Aorta (tissue), 5 donors: ENCODE results near the gene GADD45B. TPM values are rescaled to one million over a fixed set of nuclear protein-coding genes. Genes with fewer than 3 reads are reported as not detected.
A peak's percentile ranks its signal among the peaks of the same experiment; 100 is the strongest.

ENCODE experiments used
- ATAC-seq: fragments of 200-7000 bp; cut with Tn5 transposase; one replicate; pipeline ENCODE4 v1.9.1; 2022; ENCODE audit warnings: moderate library complexity; ENCODE audit not compliant: low FRiP score
- DNase-seq, 2 donors: peaks; one replicate each; pipeline ENCODE4 v3.0.0-alpha.2; 2020
- H3K27ac ChIP-seq, 2 donors: one replicate each; pipeline ENCODE4 v1.5.1; 2013; ENCODE audit warnings: low read length in 2 of 2, mild to moderate bottlenecking in 2 of 2, moderate library complexity in 2 of 2, control low read depth in 1 of 2, inconsistent platforms in 1 of 2, low read depth in 1 of 2
- H3K27me3 ChIP-seq, 2 donors: one replicate each; pipeline ENCODE4 v1.6.1; 2013; ENCODE audit warnings: control low read depth in 1 of 2, low read length in 1 of 2, mild to moderate bottlenecking in 1 of 2, moderate library complexity in 1 of 2; ENCODE audit not compliant: insufficient read depth in 2 of 2, control insufficient read depth in 1 of 2
- H3K36me3 ChIP-seq, 2 donors: one replicate each; pipeline ENCODE4 v1.6.1; 2013; ENCODE audit warnings: control low read depth in 1 of 2, low read length in 1 of 2, mild to moderate bottlenecking in 1 of 2; ENCODE audit not compliant: insufficient read depth in 2 of 2, control insufficient read depth in 1 of 2
- H3K4me1 ChIP-seq, 2 donors: one replicate each; pipeline ENCODE4 v1.6.1; 2013; ENCODE audit warnings: low read length in 2 of 2, control low read depth in 1 of 2, mild to moderate bottlenecking in 1 of 2, moderate library complexity in 1 of 2; ENCODE audit not compliant: insufficient read depth in 2 of 2, control insufficient read depth in 1 of 2
- H3K4me3 ChIP-seq, 2 donors: one replicate each; pipeline ENCODE4 v1.5.1; 2013; ENCODE audit warnings: low read length in 2 of 2, control low read depth in 1 of 2, mild to moderate bottlenecking in 1 of 2
- H3K9me3 ChIP-seq: one replicate; pipeline ENCODE4 v1.6.1; 2013; ENCODE audit warnings: mild to moderate bottlenecking, low read length; ENCODE audit not compliant: control insufficient read depth
- WGBS, 2 donors: extraction: QIAGEN DNeasy Blood & Tissue Kit; methylation state at CpG; one replicate each; pipeline ENCODE4 v1.1.7; 2013; 5-methylcytosine and 5-hydroxymethylcytosine counted together
- intact Hi-C, 2 donors: fragments of 100-400 bp; cut with DNase I; formaldehyde crosslinking; loops; one replicate each; pipeline versions ENCODE4 v1.14.2 to v1.15.0; 2022
- polyA plus RNA-seq, 2 donors: library from polyadenylated mRNA; stranded (reverse); fragments of 200-250 nt; gene quantifications; one replicate each; pipeline ENCODE4 v1.2.3, GENCODE V29; 2013
- total RNA-seq, 2 donors: library from RNA; stranded (reverse); fragmentation: NEBNext Ultra II Directional; extraction: Animal tissue kit (Norgen Biotek cat#: 25700); gene quantifications; one replicate each; pipeline ENCODE4 v1.2.1, GENCODE V29; 2021
- donor health status: healthy with polysubstance abuse.
- donor health status: Bipolar disorder and iron deficiency.
- donor health status: DM: no; HTN: no; CAD: no.
- donor health status: DM: no; HTN: no; CAD: no.
- donor health status: DM: yes; HTN: yes; CAD: no.

GADD45B gene
- total and polyA plus RNA-seq, 4 donors, result 99.5 to 262 (median 156) TPM

DNA sequence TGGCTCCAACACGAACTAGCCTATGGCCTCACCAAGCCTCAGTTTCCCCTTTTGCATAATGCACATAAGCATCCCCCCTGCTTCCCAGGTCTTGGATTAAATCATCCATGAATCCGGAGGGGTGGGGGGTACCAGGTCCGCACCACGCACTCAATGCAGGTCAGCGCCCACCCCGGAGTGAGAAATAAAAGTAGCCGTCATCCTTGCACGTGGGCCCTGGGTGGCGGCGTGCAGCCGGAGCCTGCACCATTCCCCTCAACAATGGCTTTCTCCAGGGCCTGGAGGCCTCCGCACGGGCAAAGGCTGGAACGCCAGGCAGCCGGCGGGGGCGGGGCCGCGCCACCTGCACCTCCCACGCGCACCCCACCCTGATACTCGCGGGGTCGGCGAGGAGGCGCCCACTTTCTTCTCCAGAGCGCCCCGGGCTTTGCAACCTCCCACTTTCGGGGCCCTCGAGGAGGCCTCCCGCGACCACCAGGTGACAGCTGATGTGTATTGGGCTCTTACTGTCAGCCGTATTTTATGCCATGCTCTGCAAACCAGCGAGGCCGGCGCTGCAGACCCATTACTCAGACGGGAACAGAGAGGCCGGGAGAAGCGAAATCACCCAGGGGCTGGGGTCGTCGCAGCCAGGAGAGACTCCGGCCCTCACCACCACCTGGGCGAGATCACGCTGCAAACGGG, 767 bp upstream of the GADD45B start:
- intact Hi-C loops, result loop anchor here (1.0 to 2.0 kb wide), 3 partner anchors 104 to 136 kb away; no protein-coding TSS in a partner anchor
- H3K27ac ChIP-seq, result peak overlapping the region; percentile 62 to 95
- ATAC-seq (peak; percentile 55), DNase-seq (peak; percentile 78 to 86)
- H3K4me1 ChIP-seq, result no peaks in the 10 kb centered on the region
- no peaks in the 10 kb centered on the region for H3K9me3 ChIP-seq
- no peaks in the 10 kb centered on the region for H3K27me3 ChIP-seq
- H3K36me3 ChIP-seq, result no peaks in the 10 kb centered on the region
- peak overlapping the region; percentile 42 to 65 for H3K4me3 ChIP-seq
- 0% methylated on average over 45 of the region's 45 CpGs for WGBS, 2 donors

DNA sequence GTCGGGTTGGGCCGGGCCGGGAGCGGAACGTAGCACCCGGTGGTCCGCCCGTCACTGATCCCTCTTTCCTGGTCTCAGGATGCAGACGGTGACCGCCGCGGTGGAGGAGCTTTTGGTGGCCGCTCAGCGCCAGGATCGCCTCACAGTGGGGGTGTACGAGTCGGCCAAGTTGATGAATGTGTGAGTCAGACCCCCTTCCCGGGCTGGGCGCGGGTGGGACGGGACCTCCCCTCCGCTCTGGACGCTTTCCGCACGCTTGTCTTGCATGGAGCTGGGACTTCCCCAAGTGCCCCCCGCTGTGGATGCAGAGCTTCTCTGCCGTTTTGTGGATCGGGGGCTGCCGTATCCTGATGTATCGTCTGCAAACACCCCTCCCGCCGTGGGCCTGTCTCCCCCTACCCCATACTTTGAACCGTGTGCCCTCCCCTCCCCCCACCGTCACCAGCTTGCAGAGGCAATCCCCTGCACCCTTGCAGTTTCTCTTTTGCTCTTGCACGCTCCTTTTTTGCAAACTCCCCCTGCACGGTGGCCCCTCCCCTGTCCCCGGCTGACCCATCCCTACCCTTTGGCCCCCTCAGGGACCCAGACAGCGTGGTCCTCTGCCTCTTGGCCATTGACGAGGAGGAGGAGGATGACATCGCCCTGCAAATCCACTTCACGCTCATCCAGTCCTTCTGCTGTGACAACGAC, 669 bp downstream of the GADD45B start:
- peak; percentile 13 for ATAC-seq
- no peaks in the 10 kb centered on the region for H3K36me3 ChIP-seq
- peak; percentile 81 to 89 for DNase-seq
- H3K4me3 ChIP-seq, result peak overlapping the region; percentile 44 to 87
- intact Hi-C loops, result no loop called here
- WGBS, 2 donors, result 1% methylated on average over 41 to 42 of the region's 42 CpGs
- no peaks in the 10 kb centered on the region for H3K4me1 ChIP-seq
- no peaks in the 10 kb centered on the region for H3K9me3 ChIP-seq
- H3K27me3 ChIP-seq, result no peaks in the 10 kb centered on the region
- H3K27ac ChIP-seq, result peak overlapping the region; percentile 6 to 83

DNA sequence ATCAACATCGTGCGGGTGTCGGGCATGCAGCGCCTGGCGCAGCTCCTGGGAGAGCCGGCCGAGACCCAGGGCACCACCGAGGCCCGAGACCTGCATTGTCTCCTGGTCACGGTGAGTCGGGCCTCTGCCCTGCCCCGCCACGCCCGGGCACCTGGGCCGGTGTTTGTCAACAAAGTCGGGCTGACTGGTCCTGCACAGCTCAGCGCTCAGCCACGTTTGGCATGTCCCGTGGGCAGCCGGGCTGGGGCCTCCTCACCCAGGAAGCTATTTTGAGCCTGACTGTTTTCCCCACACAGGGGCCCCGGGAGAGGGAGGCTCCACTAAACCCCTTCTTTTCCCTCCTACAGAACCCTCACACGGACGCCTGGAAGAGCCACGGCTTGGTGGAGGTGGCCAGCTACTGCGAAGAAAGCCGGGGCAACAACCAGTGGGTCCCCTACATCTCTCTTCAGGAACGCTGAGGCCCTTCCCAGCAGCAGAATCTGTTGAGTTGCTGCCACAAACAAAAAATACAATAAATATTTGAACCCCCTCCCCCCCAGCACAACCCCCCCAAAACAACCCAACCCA, 1.3 kb downstream of the GADD45B start:
- ATAC-seq (no peak), DNase-seq (peak; percentile 71 to 86)
- Histone ChIP-seq H3K4me3 (peak overlapping the region; percentile 44 to 87), H3K27ac (peak overlapping the region in 1 of 2 donors; percentile 83), H3K36me3 (no peaks in the 10 kb centered on the region), H3K9me3 (no peaks in the 10 kb centered on the region), H3K4me1 (no peaks in the 10 kb centered on the region), H3K27me3 (no peaks in the 10 kb centered on the region)
- WGBS, 2 donors, result 0 to 1% methylated on average over 26 to 27 of the region's 27 CpGs
- intact Hi-C loops, result no loop called here

DNA sequence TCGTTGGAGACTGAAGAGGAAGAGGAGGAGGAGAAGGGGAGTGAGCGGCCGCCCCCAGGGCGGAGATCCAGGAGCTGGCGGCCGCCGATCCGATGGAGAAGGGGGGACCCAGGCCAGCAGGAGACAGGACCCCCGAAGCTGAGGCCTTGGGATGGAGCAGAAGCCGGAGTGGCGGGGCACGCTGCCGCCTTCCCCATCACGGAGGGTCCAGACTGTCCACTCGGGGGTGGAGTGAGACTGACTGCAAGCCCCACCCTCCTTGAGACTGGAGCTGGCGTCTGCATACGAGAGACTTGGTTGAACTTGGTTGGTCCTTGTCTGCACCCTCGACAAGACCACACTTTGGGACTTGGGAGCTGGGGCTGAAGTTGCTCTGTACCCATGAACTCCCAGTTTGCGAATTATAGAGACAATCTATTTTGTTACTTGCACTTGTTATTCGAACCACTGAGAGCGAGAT, 1.8 kb downstream of the GADD45B start:
- ATAC-seq (no peak), DNase-seq (peak; percentile 69 to 79)
- WGBS, 2 donors, result 1 to 3% methylated on average over 20 to 21 of the region's 21 CpGs
- no peaks in the 10 kb centered on the region for H3K27me3 ChIP-seq
- no peaks in the 10 kb centered on the region for H3K9me3 ChIP-seq
- intact Hi-C loops, result loop anchor here (2.0 kb wide), 2 partner anchors 63 to 67 kb away; no protein-coding TSS in a partner anchor
- peak overlapping the region; percentile 44 to 87 for H3K4me3 ChIP-seq
- H3K36me3 ChIP-seq, result no peaks in the 10 kb centered on the region
- H3K4me1 ChIP-seq, result no peaks in the 10 kb centered on the region
- H3K27ac ChIP-seq, result peak overlapping the region in 1 of 2 donors; percentile 80

DNA sequence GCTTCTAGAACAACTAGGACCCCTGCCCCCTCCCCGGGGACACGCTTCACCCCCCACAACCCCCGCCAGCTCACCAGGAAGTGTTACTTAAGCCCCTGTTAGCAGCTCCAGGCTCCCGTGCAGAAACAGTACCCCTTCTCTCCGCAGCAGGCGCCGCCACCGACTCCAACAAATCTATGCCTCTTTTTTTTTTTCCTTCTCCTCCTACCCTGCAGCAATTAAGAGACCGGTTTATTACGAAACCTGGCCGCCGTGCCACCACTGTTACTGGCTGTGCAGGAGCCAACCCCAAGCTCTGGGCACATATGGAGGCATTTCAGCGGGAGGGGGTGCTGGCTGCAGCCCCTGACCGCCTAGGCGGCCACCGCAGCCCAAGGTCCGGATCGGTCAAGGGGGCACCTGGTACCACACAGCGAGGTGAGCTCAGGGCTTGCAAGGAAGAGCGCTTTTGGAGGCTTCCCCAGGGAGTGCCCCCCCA, 2.4 kb downstream of the GADD45B start:
- intact Hi-C loops, result loop anchor here (2.0 kb wide), 2 partner anchors 62 to 66 kb away; no protein-coding TSS in a partner anchor
- Histone ChIP-seq H3K4me3 (peak overlapping the region; percentile 44 to 87), H3K4me1 (no peaks in the 10 kb centered on the region), H3K27me3 (no peaks in the 10 kb centered on the region), H3K9me3 (no peaks in the 10 kb centered on the region), H3K27ac (peak overlapping the region in 1 of 2 donors; percentile 82), H3K36me3 (no peaks in the 10 kb centered on the region)
- DNase-seq, result peak; percentile 83
- peak; percentile 0 for ATAC-seq
- WGBS, 2 donors, result 1% methylated on average over 18 to 20 of the region's 20 CpGs

DNA sequence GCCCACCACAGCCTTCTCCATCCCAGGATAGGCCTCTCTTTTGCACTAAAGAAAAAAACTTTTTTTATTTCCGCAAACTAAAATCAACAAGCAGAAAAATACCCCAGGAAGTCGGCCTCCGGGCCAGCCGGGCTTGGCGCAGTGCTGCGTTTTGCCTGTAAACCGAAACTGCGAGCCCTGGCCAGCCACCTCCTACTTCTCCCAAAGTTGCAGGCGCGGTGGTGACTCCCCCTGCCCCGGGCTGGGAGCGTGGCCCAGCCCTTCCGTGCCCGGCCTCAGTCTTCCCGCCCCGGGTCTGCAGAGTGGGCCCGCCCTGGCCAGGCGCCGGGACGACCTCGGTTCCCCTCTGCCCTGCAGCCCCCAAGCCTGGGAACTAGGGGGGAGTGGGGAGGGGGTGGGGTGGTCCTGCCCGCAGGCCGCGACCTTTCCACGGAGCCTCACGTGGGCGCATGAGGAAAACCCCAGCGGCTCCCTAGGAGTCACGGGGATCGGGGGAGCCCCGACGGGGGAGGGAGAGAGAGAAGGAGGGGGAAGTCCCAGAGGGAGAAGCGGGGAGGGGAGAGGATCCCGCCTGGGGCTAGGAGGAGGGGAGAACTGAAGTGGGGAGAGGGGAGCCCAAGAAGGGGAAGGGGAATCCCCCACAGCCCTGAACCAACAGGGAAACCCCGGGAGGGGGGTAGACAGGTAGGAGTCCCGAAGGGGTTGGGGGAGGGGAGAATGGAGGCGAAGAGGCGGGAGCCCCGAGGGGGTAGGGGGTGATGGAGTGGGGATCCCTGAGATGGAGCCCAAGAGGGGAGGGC, 3.0 kb downstream of the GADD45B start:
- H3K4me3 ChIP-seq, result peak overlapping the region; percentile 44 to 87
- DNase-seq (peak; percentile 93), ATAC-seq (peak; percentile 55)
- intact Hi-C loops, result loop anchor here (2.0 kb wide), 2 partner anchors 62 to 66 kb away; no protein-coding TSS in a partner anchor
- no peaks in the 10 kb centered on the region for H3K27me3 ChIP-seq
- peak overlapping the region in 1 of 2 donors; percentile 82 for H3K27ac ChIP-seq
- 5% methylated on average over 31 to 39 of the region's 39 CpGs for WGBS, 2 donors
- H3K36me3 ChIP-seq, result no peaks in the 10 kb centered on the region
- H3K4me1 ChIP-seq, result no peaks in the 10 kb centered on the region
- no peaks in the 10 kb centered on the region for H3K9me3 ChIP-seq

DNA sequence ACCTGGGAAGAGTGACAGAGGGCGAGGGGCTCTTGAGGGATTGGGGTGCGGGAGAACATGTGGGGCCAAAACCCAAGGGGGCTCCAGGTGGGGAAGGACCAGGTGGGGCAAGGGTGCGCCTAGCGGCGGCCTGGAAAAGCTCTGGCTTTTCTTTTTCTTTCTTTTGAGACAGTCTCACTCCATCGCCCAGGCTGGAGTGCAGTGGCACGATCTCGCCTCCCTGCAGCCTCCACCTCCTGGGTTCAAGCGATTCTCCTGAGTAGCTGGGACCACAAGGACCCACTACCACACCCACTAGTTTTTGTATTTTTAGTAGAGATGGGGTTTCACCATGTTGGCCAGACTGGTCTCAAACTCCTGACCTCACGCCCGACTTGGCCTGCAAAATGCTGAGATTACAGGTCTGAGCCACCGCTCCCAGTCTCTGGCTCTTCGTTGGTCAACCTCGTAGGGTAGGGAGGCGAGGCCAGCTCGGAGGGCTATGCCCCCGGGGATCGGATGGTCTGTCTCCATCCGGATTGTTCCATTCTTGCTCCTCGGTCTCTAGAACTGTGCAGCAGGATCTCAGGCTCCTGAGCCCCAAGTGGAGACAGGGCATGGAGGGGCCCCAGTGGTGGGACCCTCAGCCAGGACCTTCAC, 3.7 kb downstream of the GADD45B start:
- DNase-seq (peak in 1 of 2 donors; percentile 79), ATAC-seq (no peak)
- Histone ChIP-seq H3K4me1 (no peaks in the 10 kb centered on the region), H3K9me3 (no peaks in the 10 kb centered on the region), H3K27me3 (no peaks in the 10 kb centered on the region), H3K27ac (no peak overlapping the region), H3K36me3 (no peaks in the 10 kb centered on the region), H3K4me3 (no peak overlapping the region)
- WGBS, 2 donors, result 88 to 92% methylated on average over 20 of the region's 20 CpGs
- intact Hi-C loops, result loop anchor here (2.0 kb wide), 2 partner anchors 61 to 65 kb away; no protein-coding TSS in a partner anchor
